ENCODE measurements around the gene CAPZA1.

Gene CAPZA1

DNA sequence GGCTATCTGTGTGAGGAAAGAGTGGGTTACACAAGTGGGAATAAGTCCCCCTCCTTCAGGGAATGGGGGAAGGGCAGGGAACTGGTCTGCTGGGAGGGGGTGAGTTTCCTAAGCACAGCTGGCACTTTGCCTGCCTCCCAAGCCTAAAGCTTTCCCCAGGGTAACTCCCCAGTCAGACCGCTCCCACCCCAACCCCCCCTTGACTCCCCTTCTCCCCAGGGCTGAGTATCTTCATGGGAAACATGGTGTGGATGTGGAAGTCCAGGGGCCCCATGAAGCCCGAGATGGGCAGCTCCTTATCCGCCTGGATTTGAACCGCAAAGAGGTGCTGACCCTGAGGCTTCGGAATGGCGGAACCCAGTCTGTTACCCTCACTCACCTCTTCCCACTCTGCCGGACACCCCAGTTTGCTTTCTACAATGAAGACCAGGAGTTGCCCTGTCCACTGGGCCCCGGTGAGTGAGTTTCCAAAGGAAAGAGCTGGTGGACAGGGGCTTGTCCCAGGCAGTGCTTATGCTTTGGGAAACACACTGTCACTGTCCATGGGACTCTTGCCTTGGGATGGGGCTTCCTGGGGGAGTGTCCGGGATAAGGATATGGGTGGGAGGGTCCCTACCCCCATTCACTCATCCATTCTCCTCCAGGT is 69.7 kb downstream of the CAPZA1 start:
- TF ChIP-seq, protein P1, sequence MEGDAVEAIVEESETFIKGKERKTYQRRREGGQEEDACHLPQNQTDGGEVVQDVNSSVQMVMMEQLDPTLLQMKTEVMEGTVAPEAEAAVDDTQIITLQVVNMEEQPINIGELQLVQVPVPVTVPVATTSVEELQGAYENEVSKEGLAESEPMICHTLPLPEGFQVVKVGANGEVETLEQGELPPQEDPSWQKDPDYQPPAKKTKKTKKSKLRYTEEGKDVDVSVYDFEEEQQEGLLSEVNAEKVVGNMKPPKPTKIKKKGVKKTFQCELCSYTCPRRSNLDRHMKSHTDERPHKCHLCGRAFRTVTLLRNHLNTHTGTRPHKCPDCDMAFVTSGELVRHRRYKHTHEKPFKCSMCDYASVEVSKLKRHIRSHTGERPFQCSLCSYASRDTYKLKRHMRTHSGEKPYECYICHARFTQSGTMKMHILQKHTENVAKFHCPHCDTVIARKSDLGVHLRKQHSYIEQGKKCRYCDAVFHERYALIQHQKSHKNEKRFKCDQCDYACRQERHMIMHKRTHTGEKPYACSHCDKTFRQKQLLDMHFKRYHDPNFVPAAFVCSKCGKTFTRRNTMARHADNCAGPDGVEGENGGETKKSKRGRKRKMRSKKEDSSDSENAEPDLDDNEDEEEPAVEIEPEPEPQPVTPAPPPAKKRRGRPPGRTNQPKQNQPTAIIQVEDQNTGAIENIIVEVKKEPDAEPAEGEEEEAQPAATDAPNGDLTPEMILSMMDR (IDR thresholded peaks at IDR 0.05; ENCODE audit: extremely low read depth, missing control alignments): no peak
- DNase-seq (ENCODE audit: low spot score): no peak

DNA sequence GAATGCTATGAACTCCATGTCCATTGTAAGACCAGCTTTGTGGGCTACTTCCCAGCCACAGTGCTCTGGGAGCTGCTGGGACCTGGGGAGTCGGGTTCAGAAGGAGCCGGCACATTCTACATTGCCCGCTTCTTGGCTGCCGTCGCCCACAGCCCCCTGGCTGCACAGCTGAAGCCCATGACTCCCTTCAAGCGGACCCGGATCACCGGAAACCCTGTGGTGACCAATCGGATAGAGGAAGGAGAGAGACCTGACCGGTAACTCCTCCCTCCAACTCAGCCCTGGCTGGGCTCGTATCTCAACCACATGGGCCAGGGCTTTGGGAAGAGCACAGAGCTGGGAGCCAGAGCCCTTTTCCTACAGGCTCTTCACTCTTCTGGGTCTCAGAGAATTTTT is 70.2 kb downstream of the CAPZA1 start:
- TF ChIP-seq, protein P1 (IDR thresholded peaks at IDR 0.05; ENCODE audit: extremely low read depth, missing control alignments): no peak
- no peak for DNase-seq (ENCODE audit: low spot score)

DNA sequence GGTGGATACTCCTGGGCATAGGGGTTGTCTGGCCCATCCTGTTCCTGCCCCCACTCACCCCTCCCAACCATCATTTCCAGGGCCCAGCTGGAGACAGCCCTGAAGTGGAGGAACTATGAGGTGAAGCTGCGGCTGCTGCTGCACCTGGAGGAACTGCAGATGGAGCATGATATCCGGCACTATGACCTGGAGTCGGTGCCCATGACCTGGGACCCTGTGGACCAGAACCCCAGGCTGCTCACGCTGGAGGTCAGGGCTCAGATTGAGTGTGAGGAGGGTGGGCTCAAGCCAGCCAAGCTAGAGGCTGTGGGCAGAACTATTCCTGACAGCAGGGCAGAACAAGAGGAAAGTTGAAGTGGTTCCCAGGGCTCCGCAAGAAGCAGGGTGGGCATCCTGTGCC is 73.0 kb downstream of the CAPZA1 start:
- DNase-seq (ENCODE audit: low spot score): no peak
- TF ChIP-seq, protein P1 (IDR thresholded peaks at IDR 0.05; ENCODE audit: extremely low read depth, missing control alignments): no peak

DNA sequence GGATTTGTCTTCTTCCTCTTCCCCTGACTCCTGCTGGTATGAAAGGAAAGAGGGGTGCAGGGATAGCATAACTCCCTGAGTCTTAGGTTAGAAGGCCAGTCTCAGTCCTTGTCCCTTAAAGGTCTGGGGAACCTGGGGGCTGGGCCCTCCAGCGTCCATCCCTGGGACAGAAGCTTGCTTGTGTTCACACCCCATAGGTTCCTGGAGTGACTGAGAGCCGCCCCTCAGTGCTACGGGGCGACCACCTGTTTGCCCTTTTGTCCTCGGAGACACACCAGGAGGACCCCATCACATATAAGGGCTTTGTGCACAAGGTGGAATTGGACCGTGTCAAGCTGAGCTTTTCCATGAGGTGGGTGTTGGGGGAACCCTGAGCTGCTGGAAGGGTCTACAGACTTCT is 74.2 kb downstream of the CAPZA1 start:
- TF ChIP-seq, protein P1 (IDR thresholded peaks at IDR 0.05; ENCODE audit: extremely low read depth, missing control alignments): no peak
- no peak for DNase-seq (ENCODE audit: low spot score)

DNA sequence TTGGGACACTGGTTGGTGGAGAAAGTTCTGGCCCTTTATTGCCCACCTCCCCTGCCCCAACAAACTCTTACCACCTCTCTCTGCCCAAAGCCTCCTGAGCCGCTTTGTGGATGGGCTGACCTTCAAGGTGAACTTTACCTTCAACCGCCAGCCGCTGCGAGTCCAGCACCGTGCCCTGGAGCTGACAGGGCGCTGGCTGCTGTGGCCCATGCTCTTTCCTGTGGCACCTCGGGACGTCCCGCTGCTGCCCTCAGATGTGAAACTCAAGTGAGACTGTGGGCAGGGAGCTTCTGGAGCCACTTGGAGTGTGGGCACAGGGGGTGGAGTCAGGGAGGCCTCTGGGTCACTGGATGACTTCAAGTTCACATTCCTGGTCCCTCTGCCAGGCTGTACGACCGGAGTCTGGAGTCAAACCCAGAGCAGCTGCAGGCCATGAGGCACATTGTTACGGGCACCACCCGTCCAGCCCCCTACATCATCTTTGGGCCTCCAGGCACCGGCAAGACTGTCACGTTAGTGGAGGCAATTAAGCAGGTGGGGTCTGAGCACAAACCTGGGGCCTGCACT is 74.8 kb downstream of the CAPZA1 start:
- no peak for DNase-seq (ENCODE audit: low spot score)
- TF ChIP-seq, protein P1 (IDR thresholded peaks at IDR 0.05; ENCODE audit: extremely low read depth, missing control alignments): no peak

DNA sequence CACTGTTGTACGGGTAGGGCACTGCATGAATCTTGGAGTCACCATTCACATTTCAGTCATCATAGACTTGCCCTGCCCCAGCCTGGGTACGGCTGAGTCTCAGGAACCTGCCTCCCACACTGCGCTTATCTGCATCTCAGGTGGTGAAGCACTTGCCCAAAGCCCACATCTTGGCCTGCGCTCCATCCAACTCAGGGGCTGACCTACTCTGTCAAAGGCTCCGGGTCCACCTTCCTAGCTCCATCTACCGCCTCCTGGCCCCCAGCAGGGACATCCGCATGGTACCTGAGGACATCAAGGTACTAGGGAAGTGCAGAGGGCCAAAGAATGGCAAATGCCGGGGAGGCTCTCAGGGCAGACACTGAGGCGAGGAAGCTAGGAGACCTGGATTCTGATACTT is 75.6 kb downstream of the CAPZA1 start:
- no peak for DNase-seq (ENCODE audit: low spot score)
- TF ChIP-seq, protein P1 (IDR thresholded peaks at IDR 0.05; ENCODE audit: extremely low read depth, missing control alignments): no peak

DNA sequence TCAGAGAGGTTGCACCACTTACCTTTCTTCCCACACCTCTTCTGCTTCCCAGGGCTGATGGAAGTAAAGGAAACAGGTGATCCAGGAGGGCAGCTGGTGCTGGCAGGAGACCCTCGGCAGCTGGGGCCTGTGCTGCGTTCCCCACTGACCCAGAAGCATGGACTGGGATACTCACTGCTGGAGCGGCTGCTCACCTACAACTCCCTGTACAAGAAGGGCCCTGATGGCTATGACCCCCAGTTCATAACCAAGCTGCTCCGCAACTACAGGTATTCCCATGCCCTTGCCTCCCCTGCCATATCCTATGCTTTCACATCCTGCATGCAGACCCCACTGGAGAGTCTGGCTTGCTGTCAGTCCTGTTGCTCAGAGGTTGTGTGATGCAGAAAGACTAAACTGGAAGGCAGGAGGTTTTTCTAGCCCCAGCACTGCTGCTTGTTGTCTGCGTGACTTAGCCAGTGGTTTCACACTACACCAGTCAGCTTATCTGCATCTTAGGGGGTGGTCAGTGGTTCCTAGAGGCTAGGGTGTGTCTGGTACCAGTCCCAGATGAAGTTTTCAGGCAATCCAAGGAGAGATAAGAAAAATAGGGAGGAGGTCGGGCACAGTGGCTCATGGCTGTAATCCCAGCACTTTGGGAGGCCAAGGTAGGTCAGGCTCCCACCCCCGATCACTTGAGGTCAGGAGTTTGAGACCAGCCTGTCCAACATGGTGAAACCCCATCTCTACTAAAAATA is 77.1 kb downstream of the CAPZA1 start:
- TF ChIP-seq, protein P1 (IDR thresholded peaks at IDR 0.05; ENCODE audit: extremely low read depth, missing control alignments): no peak
- no peak for DNase-seq (ENCODE audit: low spot score)

Data from GM20000 (cell line).